HG03558 (cell line): Measurements from ENCODE around the gene NELL1.

Experiments
- ATAC-seq: cut with Tn5 transposase; IDR thresholded peaks from one replicate; pipeline ENCODE4 v1.9.1; 2021; ENCODE audit warnings: moderate number of reproducible peaks; ENCODE audit not compliant: unreplicated experiment; ENCODE audit errors: extremely low read depth

The NELL1 gene

GRCh38 chr11:21385669-21386440 lies 716.5 kb downstream of the NELL1 start:
- ATAC-seq, result no peak

GRCh38 chr11:21390430-21390829 lies 721.0 kb downstream of the NELL1 start:
- ATAC-seq, result no peak

DNA sequence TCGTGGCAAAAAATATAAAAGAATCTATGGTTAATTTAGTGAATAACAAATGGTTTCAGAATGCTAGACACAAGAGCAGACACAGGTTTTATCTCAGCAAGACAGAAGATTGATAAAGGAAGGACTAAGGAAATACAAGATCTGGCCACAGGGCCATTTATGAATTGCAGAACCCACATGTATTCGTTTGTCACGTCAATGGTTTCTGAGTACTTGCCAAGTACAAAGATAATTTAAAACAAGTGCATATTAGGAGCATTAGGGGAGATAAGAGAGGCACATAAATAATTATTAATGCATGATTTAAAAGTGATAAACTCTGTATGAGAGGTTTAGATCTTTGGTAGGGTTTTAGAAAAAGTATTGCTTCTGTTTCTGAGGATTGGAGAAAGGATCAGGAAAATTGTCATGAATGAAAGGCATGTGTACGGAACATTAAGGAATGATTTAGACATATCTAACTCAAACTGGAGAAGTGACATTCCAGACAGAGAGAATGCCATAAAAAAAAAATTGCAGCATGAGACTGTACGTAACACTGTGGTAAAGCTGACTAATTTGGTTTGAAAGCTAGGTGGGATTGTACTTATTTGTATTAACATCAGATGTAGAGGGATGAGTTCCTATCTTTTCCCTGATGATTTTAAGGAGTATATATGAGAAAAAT lies 727.1 kb downstream of the NELL1 start:
- ATAC-seq, result no peak

DNA sequence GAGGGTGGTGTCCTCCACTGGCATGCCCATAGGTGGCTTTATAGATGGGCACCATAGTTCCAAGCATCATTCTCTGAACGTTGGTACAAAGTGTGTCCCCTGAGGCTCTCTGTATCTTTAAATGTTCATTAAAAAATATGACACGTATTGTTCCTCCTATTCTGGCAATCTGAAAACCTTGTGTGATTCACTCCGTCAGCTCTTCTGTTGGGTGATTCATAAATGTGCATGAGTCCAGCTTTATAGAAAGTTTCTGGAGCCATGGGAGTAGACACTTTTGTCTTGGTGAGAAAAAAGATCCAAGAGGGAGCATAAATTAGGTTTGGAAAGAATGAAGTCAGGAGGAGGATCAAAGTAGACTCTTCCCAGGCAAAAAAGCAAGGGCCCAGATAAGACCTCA lies 728.8 kb downstream of the NELL1 start:
- no peak for ATAC-seq

- ATAC-seq, result no peak
Observed at GRCh38 chr11:21401496-21401895, 732.1 kb downstream of the NELL1 start.

- no peak for ATAC-seq
Observed at GRCh38 chr11:21402274-21402673, 732.9 kb downstream of the NELL1 start.

GRCh38 chr11:21403069-21403468 lies 733.7 kb downstream of the NELL1 start:
- ATAC-seq, result no peak

- ATAC-seq, result no peak
Observed at GRCh38 chr11:21405422-21405821, 736.0 kb downstream of the NELL1 start.

GRCh38 chr11:21410513-21410912 lies 741.1 kb downstream of the NELL1 start:
- no peak for ATAC-seq

DNA sequence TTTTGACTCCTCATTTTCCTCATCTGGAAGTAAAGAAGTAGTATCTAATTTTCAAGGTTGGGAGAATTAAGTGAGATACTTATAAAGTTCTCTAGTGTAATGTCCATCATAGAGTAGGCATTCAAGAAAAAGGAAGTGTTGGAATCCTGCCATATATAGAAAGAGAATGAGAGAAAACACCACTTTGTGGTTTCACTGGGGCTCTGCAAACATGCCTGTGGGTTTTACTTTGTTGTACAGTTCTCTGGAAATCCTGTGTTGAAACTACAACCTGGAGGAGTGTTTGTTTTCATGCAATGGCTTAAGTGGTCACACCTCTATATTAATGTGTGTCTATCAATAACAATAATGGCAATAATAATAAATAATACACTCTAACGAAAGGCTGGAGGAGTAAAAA lies 741.7 kb downstream of the NELL1 start:
- no peak for ATAC-seq

DNA sequence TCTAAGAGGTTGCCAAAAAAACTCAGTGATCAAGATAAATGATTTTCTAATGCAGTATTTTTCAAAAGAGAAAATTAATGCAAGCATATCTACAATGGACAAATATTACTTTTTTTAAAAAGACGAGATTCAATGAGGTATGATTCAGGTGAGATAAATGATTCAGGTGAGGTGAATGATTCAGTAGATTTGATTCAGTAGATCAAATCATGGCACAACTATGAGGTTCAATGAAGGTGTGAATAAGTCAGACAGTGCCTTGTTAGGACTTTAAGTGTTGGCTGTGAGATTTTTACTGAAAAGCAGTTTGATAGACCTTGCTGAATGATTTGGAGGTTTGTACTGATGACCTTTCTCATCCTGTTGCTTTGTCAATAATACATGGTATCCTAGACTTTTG lies 742.2 kb downstream of the NELL1 start:
- ATAC-seq, result no peak

DNA sequence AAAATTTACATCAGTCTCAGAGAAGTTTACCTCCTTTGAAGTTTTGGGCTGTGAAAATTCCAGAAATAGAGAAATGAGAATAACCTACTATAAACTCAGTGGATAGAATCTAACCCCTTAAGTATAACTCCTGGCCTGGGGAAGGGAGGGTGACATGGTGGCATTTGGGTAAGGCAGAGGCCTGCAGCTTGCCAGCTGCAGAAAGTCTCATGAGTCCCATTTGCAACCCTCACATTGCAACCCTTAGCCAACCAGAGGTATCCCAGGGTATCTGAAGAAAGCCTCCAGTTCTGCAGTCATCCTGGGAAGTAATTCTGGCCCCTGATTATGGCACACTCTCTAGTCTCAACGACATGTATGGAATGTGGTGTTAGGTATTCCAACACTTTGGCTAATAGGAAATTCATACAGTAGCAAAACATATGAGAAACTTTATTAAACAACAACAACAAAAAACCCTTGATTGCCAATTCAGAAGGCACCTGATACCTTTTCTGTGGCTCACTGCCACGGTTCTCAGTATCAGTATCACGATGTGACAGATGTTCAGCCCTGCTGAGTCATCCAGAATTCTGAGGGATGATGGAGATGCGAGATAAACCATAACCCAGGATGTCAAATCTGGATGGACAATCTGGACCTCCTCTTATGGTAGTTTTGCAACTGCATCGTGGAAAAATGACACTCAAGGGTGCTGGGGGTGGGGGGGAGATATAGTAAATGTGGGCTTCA lies 743.4 kb downstream of the NELL1 start:
- ATAC-seq, result no peak

DNA sequence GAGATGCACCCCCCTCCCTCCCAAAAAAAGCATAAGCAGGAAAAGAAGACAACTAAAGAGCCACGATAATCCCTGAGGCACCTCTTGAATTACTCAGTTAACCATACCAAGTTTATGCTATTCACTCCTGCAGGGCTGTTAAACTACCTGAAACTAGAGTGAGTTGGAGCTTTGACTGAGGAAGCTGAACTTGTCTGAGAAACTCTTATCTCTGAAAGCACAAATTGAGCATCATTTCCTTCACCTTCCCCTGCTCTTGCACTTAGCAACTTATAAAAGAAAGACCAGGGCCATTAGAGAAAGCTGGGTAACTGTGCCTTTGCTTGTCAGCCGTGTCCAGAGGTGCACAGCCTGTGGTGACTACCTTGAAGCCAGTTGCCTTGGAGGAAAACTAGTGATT lies 745.6 kb downstream of the NELL1 start:
- ATAC-seq, result no peak

DNA sequence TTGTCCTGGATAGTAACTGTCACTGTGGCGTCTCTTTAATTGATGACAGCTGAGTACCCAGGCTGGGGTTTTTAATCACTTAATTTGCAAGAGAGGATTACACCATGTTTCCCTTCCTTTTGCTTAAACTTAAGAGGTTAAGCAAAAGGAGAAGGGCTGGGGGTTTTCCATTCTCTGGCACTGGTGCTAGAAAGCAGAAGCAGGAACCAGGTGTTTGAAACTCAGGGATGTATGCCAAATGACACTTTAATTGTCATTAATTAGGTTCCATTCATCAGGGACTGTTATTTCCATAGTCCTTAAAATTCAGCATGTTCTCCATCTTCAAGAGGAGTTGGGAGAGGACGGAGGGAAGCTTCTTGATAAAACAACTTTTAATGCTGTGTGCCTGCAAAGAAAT lies 746.2 kb downstream of the NELL1 start:
- ATAC-seq, result no peak

GRCh38 chr11:21421711-21422329 lies 752.4 kb downstream of the NELL1 start:
- no peak for ATAC-seq

DNA sequence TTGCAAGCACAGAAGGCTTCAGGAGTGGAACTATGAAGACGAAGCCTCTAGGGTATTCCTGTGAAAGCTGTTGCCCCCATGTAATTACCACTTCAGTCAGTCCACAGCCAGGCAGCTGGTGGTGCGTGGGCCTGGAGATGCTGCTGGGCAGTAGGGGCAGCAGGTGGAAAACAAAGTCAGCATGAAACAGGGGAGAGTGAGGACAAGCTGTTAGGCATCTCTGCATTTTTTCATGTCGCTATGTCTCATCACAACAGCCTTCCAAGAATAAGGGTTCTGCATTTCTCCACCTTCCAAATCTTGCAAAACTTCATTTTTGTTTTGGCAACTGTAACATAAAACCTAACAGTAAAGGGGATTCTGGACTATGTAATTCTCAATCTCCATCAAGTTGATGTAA lies 757.5 kb downstream of the NELL1 start:
- ATAC-seq, result no peak

DNA sequence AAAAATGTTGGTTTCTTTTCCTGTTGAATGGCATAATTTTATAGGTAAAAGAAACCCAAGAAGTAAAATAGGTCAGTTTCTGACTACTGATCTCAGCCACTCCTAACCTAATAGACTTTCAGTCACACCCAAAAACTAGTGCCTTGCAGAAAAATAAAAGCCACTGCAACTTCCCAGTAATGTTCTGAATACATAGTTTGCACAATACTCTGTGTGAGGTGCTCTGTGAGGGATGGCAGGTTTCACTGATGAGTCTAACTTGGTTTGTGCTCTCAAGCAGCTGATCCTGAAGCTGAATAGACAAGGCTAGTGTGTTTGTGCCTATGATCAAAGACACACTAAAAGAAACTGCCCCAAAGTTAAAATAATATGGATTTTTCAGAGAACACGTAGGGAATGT lies 758.3 kb downstream of the NELL1 start:
- no peak for ATAC-seq

- ATAC-seq, result no peak
Observed at GRCh38 chr11:21428796-21429195, 759.4 kb downstream of the NELL1 start.

GRCh38 chr11:21429401-21429800 lies 760.0 kb downstream of the NELL1 start:
- ATAC-seq, result no peak

DNA sequence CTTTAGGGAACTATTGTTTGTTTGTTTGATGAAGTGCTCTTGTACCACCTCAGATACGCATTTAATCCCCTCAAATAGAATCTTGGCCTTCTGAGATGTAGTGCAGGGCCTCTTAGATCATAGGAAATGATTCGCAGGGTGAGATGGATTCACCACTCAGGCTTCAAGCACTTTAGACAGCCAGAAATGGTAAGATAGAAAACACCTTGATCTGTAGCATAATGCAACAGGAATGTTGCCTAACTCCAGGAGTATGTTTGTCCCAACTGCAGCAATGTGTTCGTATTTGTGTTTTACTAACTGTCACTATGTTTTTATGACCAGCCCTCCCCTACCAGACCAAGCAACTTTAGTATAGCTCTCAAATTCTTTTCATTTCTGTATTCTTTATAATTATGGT lies 761.2 kb downstream of the NELL1 start:
- ATAC-seq, result no peak
